Thoracic aorta (tissue), 2 donors: ENCODE measurements around the gene ATRAID. TPM values are rescaled to one million over a fixed set of nuclear protein-coding genes. Genes with fewer than 3 reads are reported as not detected.

Source experiments
- ATAC-seq: fragments of 150-250 bp; one replicate; pipeline ENCODE4 v1.8.0; 2017; ENCODE audit warnings: low read depth; ENCODE audit not compliant: insufficient number of reproducible peaks, low FRiP score
- DNase-seq: peaks from one replicate; pipeline ENCODE4 v3.0.0-alpha.2; 2020; ENCODE audit warnings: low spot score
- H3K27ac ChIP-seq, 2 donors: fragments of 200-600 bp; sonication (generic); 1 replicate in 1 of 2; 2 replicates in 1 of 2; pipeline ENCODE4 v1.5.1; 2016; ENCODE audit warnings: mild to moderate bottlenecking in 2 of 2, moderate library complexity in 2 of 2
- H3K27me3 ChIP-seq: fragments of 200-600 bp; sonication (generic); replicated peaks from 2 replicates; pipeline ENCODE4 v1.6.0; 2016; ENCODE audit warnings: mild to moderate bottlenecking; ENCODE audit not compliant: insufficient read depth
- H3K36me3 ChIP-seq: fragments of 200-600 bp; sonication (generic); one replicate; pipeline ENCODE4 v1.5.1; 2016
- H3K4me1 ChIP-seq, 2 donors: fragments of 200-600 bp; sonication (generic); 1 replicate in 1 of 2; 2 replicates in 1 of 2; pipeline versions ENCODE4 v1.5.1 to v1.6.0; 2016; ENCODE audit warnings: low read depth in 2 of 2, mild to moderate bottlenecking in 1 of 2; ENCODE audit not compliant: control insufficient read depth in 1 of 2
- H3K4me3 ChIP-seq: fragments of 200-600 bp; sonication (generic); 2 replicates; pipeline ENCODE4 v1.5.1; 2016; ENCODE audit warnings: mild to moderate bottlenecking
- H3K9me3 ChIP-seq: fragments of 200-600 bp; sonication (generic); 2 replicates; pipeline ENCODE4 v1.5.1; 2016
- total RNA-seq, 2 donors: library from RNA; depleted of rRNA; stranded (reverse); fragments of >200 nt; gene quantifications; one replicate each; pipeline versions ENCODE4 v1.1.0 to v1.2.3, GENCODE V29; 2016
- TF ChIP-seq, protein P1 (sequence below): fragments of 200-600 bp; sonication (generic); IDR thresholded peaks from one replicate; pipeline ENCODE4 v1.5.1; 2019; ENCODE audit warnings: antibody characterized with exemption

Gene ATRAID
- total RNA-seq, 2 donors from 2014 or later: 90.0 to 174 TPM

DNA sequence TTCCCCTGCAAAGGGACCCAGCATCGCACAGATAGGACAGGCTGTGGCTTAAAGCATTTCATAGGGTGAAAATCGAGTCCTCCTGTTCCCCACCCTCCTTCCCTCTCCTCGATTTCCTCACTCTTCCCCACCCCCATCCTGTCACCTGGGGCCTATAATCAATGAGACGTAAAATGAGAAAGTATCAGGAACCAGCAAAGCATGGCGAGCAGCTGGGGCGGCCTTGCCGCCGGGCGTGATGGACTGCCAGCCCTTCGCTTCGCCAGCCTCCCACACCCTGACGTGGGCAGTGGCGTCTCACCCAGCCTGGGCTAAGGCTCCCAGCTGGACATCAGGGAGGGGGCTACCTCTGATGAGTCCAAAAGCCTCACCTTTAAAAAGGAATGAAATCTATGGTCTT, 39.9 kb downstream of the ATRAID start:
- DNase-seq: no peak
- H3K27me3 ChIP-seq: no peaks in the 10 kb centered on the region
- H3K27ac ChIP-seq: no peak overlapping the region
- no peaks in the 10 kb centered on the region for H3K36me3 ChIP-seq
- no peaks in the 10 kb centered on the region for H3K9me3 ChIP-seq
- TF ChIP-seq, protein P1, sequence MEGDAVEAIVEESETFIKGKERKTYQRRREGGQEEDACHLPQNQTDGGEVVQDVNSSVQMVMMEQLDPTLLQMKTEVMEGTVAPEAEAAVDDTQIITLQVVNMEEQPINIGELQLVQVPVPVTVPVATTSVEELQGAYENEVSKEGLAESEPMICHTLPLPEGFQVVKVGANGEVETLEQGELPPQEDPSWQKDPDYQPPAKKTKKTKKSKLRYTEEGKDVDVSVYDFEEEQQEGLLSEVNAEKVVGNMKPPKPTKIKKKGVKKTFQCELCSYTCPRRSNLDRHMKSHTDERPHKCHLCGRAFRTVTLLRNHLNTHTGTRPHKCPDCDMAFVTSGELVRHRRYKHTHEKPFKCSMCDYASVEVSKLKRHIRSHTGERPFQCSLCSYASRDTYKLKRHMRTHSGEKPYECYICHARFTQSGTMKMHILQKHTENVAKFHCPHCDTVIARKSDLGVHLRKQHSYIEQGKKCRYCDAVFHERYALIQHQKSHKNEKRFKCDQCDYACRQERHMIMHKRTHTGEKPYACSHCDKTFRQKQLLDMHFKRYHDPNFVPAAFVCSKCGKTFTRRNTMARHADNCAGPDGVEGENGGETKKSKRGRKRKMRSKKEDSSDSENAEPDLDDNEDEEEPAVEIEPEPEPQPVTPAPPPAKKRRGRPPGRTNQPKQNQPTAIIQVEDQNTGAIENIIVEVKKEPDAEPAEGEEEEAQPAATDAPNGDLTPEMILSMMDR: no peak
- H3K4me3 ChIP-seq: no peak overlapping the region
- ATAC-seq: no peak
- H3K4me1 ChIP-seq: peaks cover 14 to 38% of the 10 kb centered on the region in 2 donors

DNA sequence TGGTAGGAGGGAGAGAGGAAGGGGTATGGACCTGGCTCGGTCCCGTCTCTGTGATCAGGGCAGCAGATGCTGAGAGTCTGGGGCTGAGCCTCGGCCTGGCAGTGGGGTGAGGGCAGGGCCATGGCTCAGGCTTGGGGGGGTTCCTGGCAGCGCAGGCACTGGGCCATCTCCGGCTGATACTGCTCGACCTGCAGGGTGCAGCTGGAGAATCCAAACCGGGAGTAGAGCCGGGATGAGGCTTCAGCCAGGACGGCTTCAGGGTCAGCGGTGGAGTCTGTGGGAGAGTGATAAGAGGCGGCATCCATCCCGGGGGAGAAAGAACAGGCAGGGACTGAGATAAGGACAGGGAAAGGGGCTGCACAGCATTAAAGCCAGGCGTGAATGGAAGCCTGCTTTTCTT, 43.3 kb downstream of the ATRAID start:
- Histone ChIP-seq H3K36me3 (no peaks in the 10 kb centered on the region), H3K27ac (no peak overlapping the region), H3K9me3 (no peaks in the 10 kb centered on the region), H3K4me3 (no peak overlapping the region), H3K4me1 (peaks cover 11 to 23% of the 10 kb centered on the region in 2 donors), H3K27me3 (peaks cover 6% of the 10 kb centered on the region)
- ATAC-seq: no peak
- TF ChIP-seq, protein P1: no peak
- DNase-seq: no peak

DNA sequence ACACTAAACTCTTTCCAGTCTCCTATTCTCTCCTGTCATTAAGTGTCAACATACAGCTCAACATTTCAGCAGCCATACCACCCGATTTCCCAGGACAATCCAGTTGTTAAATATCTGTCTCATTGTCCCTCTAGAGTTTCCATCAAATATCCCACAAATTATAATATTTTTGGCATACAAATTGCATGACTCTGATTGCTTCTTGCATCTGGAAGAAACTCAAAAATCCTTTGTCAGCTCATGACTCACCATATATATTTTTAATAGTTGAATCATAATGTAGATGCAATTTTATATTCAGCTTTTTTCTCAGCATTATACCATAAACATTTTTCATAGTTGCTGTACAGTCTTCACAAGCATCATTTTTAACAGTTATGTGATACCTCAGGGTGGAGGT, 43.8 kb downstream of the ATRAID start:
- ATAC-seq: no peak

DNA sequence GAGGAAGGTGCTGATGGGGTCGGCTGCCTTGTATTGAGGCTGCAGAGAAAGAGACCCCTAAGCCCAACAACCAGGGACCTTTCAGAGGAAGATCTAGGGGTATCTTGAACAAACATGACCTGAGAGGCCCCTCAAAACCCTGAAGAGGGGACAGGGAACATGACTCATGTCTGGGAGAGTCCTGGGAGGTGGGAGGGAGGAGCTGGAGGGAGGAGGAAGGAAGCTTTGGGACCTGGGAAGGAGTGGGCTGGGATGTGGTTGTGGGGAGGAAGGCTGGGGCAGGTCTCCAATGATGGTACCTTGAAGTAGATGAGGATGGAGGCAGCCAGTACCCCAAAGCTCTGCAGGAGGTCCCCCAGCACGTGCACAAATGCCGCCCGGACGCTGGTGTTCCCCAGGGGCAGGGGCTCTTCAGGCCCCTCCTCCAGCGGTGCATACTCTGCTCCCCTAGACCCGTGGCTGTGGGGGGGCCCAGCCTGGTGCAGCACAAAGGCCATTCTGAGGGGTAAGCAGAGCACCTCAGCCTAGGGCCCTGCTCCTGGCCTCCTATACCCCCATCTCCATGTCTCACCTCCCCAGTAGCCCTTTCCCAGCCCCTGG, 45.1 kb downstream of the ATRAID start:
- no peak overlapping the region for H3K27ac ChIP-seq
- ATAC-seq (no peak), DNase-seq (no peak)
- H3K27me3 ChIP-seq: peaks cover 6% of the 10 kb centered on the region
- H3K9me3 ChIP-seq: no peaks in the 10 kb centered on the region
- TF ChIP-seq, protein P1: no peak
- peaks cover 11 to 25% of the 10 kb centered on the region in 2 donors for H3K4me1 ChIP-seq
- no peaks in the 10 kb centered on the region for H3K36me3 ChIP-seq
- H3K4me3 ChIP-seq: no peak overlapping the region

More for the DNA sequence above, 43.8 kb downstream of the ATRAID start:
- no peak overlapping the region for H3K27ac ChIP-seq
- peaks cover 11 to 20% of the 10 kb centered on the region in 2 donors for H3K4me1 ChIP-seq
- no peaks in the 10 kb centered on the region for H3K36me3 ChIP-seq
- no peaks in the 10 kb centered on the region for H3K9me3 ChIP-seq
- TF ChIP-seq, protein P1: no peak
- DNase-seq: no peak
- H3K27me3 ChIP-seq: peaks cover 6% of the 10 kb centered on the region
- no peak overlapping the region for H3K4me3 ChIP-seq

- ATAC-seq: no peak
- Histone ChIP-seq H3K36me3 (no peaks in the 10 kb centered on the region), H3K4me3 (no peak overlapping the region), H3K9me3 (no peaks in the 10 kb centered on the region), H3K27me3 (peaks cover 6% of the 10 kb centered on the region), H3K4me1 (peaks cover 11 to 36% of the 10 kb centered on the region in 2 donors), H3K27ac (no peak overlapping the region)
- no peak for DNase-seq
- TF ChIP-seq, protein P1: no peak
Observed at GRCh38 chr2:27258051-27258450, 46.2 kb downstream of the ATRAID start.
